HepG2 (cell line): ENCODE data around the gene TTC23. TPM values are rescaled to one million over a fixed set of nuclear protein-coding genes. Genes with fewer than 3 reads are reported as not detected.

ENCODE experiments used
- FOXP4 ChIP-seq: sonication (generic); formaldehyde crosslinking; IDR thresholded peaks from 2 replicates; pipeline ENCODE4 v1.4.0; 2020; ENCODE audit warnings: missing genetic modification reagents
- GZF1 ChIP-seq: sonication (generic); formaldehyde crosslinking; IDR thresholded peaks from 2 replicates; pipeline ENCODE4 v1.5.1; 2020; ENCODE audit warnings: mild to moderate bottlenecking, missing genetic modification reagents
- HHEX ChIP-seq: IDR thresholded peaks from 2 replicates; pipeline ENCODE4 v1.6.1; 2016; ENCODE audit warnings: control low read depth
- KAT2B ChIP-seq: fragments of 150-350 bp; IDR thresholded peaks from 2 replicates; pipeline ENCODE4 v1.6.1; 2014; ENCODE audit warnings: low read depth, low read length, borderline replicate concordance
- KDM4B ChIP-seq: sonication (generic); formaldehyde crosslinking; IDR thresholded peaks from 2 replicates; pipeline ENCODE4 v1.4.0; 2020; ENCODE audit warnings: missing genetic modification reagents
- KLF15 ChIP-seq: sonication (generic); formaldehyde crosslinking; IDR thresholded peaks from 2 replicates; pipeline ENCODE4 v1.8.1; 2023; ENCODE audit warnings: borderline replicate concordance, mild to moderate bottlenecking, inconsistent platforms, missing genetic modification reagents, mixed read lengths
- KLF16 ChIP-seq, 2 experiments: sonication (generic) in 1 of 2; formaldehyde crosslinking in 1 of 2; IDR thresholded peaks; 2 replicates each; pipeline versions ENCODE4 v1.6.1 to v1.8.0; 2016 to 2023; ENCODE audit warnings: missing genetic modification reagents in 2 of 2, missing compliant biosample characterization in 1 of 2
- MXD1 ChIP-seq: sonication (generic); formaldehyde crosslinking; IDR thresholded peaks from 2 replicates; pipeline ENCODE4 v1.4.0; 2020; ENCODE audit warnings: mild to moderate bottlenecking, missing genetic modification reagents
- PHF21A ChIP-seq: sonication (generic); formaldehyde crosslinking; IDR thresholded peaks from 2 replicates; pipeline ENCODE4 v1.5.0; 2020; ENCODE audit warnings: mild to moderate bottlenecking, missing genetic modification reagents
- RFXAP ChIP-seq: sonication (generic); formaldehyde crosslinking; IDR thresholded peaks from 2 replicates; pipeline ENCODE4 v1.4.0; 2020; ENCODE audit warnings: missing genetic modification reagents, borderline replicate concordance
- STAT6 ChIP-seq: sonication (generic); formaldehyde crosslinking; IDR thresholded peaks from 2 replicates; pipeline ENCODE4 v1.4.0; 2020; ENCODE audit warnings: missing genetic modification reagents, mild to moderate bottlenecking, borderline replicate concordance
- TRIM24 ChIP-seq: sonication (generic); formaldehyde crosslinking; IDR thresholded peaks from 2 replicates; pipeline ENCODE4 v1.8.0; 2022; ENCODE audit warnings: mild to moderate bottlenecking, missing genetic modification reagents
- ZBTB25 ChIP-seq: IDR thresholded peaks from 2 replicates; pipeline ENCODE4 v1.6.1; 2018; ENCODE audit warnings: missing genetic modification reagents
- ZBTB37 ChIP-seq: sonication (generic); formaldehyde crosslinking; IDR thresholded peaks from 2 replicates; pipeline ENCODE4 v1.4.0; 2020; ENCODE audit warnings: mild to moderate bottlenecking, missing genetic modification reagents
- ZNF280B ChIP-seq: sonication (generic); formaldehyde crosslinking; IDR thresholded peaks from 2 replicates; pipeline ENCODE4 v1.5.0; 2020; ENCODE audit warnings: missing genetic modification reagents, mild to moderate bottlenecking, borderline replicate concordance
- ZNF567 ChIP-seq: sonication (generic); formaldehyde crosslinking; IDR thresholded peaks from 2 replicates; pipeline ENCODE4 v1.8.1; 2023; ENCODE audit warnings: mild to moderate bottlenecking, missing genetic modification reagents, borderline replicate concordance
- ZNF672 ChIP-seq: sonication (generic); formaldehyde crosslinking; IDR thresholded peaks from 2 replicates; pipeline ENCODE4 v1.8.1; 2022; ENCODE audit warnings: missing genetic modification reagents
- ZNF704 ChIP-seq: sonication (generic); formaldehyde crosslinking; IDR thresholded peaks from 2 replicates; pipeline ENCODE4 v1.8.1; 2023; ENCODE audit warnings: mild to moderate bottlenecking, inconsistent platforms, moderate library complexity, missing genetic modification reagents, borderline replicate concordance
- ZNF776 ChIP-seq: sonication (generic); formaldehyde crosslinking; IDR thresholded peaks from 2 replicates; pipeline ENCODE4 v1.4.0; 2020; ENCODE audit warnings: mild to moderate bottlenecking, missing genetic modification reagents
- polyA plus RNA-seq, 8 experiments: library from polyadenylated mRNA; depleted of rRNA in 3 of 8; stranded (reverse) in 7 of 8; unstranded in 1 of 8; fragments of >200 nt; fragmentation: Illumina TruSeq in 4 of 8; extraction: Trizol in 4 of 8; gene quantifications; 2 replicates each; pipeline versions ENCODE4 v1.2.1 to v1.2.3, GENCODE V29; 2011 to 2016; ENCODE audit warnings: low read depth in 4 of 8, missing spikeins in 1 of 8, mixed read lengths in 1 of 8; ENCODE audit not compliant: insufficient read depth in 1 of 8
- total RNA-seq, 5 experiments: library from RNA; depleted of rRNA; stranded (reverse); fragments of >200 nt; fragmentation: Illumina TruSeq; extraction: Trizol; gene quantifications; 2 replicates each; pipeline ENCODE4 v1.2.3, GENCODE V29; 2016; ENCODE audit warnings: low read depth in 1 of 5

The TTC23 gene
- total and polyA plus RNA-seq, 2 of the 13 experiments (the other 11 are each of a cell fraction or from before 2014, with no cell fraction given): 1.6 to 11.7 TPM

- TF ChIP-seq ZNF672 (CRISPR knock-in tag) (no peak), MXD1 (CRISPR knock-in tag) (0 out of 2 replicates have a peak, but pooled peaks have one; percentile 44), TRIM24 (CRISPR knock-in tag) (no peak), KAT2B (no peak), ZBTB25 (CRISPR knock-in tag) (no peak), KLF16 (CRISPR knock-in tag; IDR thresholded peaks at IDR 0.05) (peak in 1 of 2 experiments; percentile 31; a peak in 1 of 4 replicates), ZNF776 (no peak), KLF15 (CRISPR knock-in tag) (no peak), ZNF704 (CRISPR knock-in tag) (no peak), FOXP4 (no peak), ZBTB37 (CRISPR knock-in tag) (no peak), RFXAP (CRISPR knock-in tag) (no peak), KDM4B (CRISPR knock-in tag) (no peak), PHF21A (peak; percentile 69), GZF1 (no peak), ZNF280B (CRISPR knock-in tag) (no peak; the same call in 1 of the 2 replicates), STAT6 (CRISPR knock-in tag) (no peak), HHEX (CRISPR knock-in tag) (no peak), ZNF567 (CRISPR knock-in tag) (no peak)
Measured at GRCh38 chr15:99131441-99132023, 117.8 kb downstream of the TTC23 start (continued).
